ENCODE results near the gene B3GLCT.

B3GLCT gene

GRCh38 chr13:31223215-31223614 is 23.4 kb downstream of the B3GLCT start:
- Mint-ChIP-seq H3K4me3 (no peak overlapping the region), H3K4me1 (ENCODE audit: low read depth) (peaks cover 5% of the 10 kb centered on the region), H3K9me3 (no peaks in the 10 kb centered on the region), H3K36me3 (ENCODE audit: low read depth) (no peaks in the 10 kb centered on the region), H3K27me3 (ENCODE audit: low read depth) (no peaks in the 10 kb centered on the region), H3K27ac (no peak overlapping the region)
- no peak for DNase-seq (ENCODE audit: low spot score)

- no peak for DNase-seq (ENCODE audit: low spot score)
- H3K36me3 Mint-ChIP-seq (ENCODE audit: low read depth) = no peaks in the 10 kb centered on the region
- H3K9me3 Mint-ChIP-seq = no peaks in the 10 kb centered on the region
- H3K27ac Mint-ChIP-seq = no peak overlapping the region
- no peak overlapping the region for H3K4me3 Mint-ChIP-seq
- H3K4me1 Mint-ChIP-seq (ENCODE audit: low read depth) = peaks cover 5% of the 10 kb centered on the region
- H3K27me3 Mint-ChIP-seq (ENCODE audit: low read depth) = no peaks in the 10 kb centered on the region
Measured at GRCh38 chr13:31223640-31224039, 23.9 kb downstream of the B3GLCT start.

- DNase-seq (ENCODE audit: low spot score) = no peak
- Mint-ChIP-seq H3K9me3 (no peaks in the 10 kb centered on the region), H3K36me3 (ENCODE audit: low read depth) (no peaks in the 10 kb centered on the region), H3K27me3 (ENCODE audit: low read depth) (no peaks in the 10 kb centered on the region), H3K4me3 (no peak overlapping the region), H3K4me1 (ENCODE audit: low read depth) (peaks cover 5% of the 10 kb centered on the region), H3K27ac (no peak overlapping the region)
Measured at GRCh38 chr13:31224174-31224669, 24.4 kb downstream of the B3GLCT start.

- H3K27me3 Mint-ChIP-seq (ENCODE audit: low read depth) = no peaks in the 10 kb centered on the region
- DNase-seq (ENCODE audit: low spot score) = no peak
- H3K4me3 Mint-ChIP-seq = no peak overlapping the region
- H3K36me3 Mint-ChIP-seq (ENCODE audit: low read depth) = no peaks in the 10 kb centered on the region
- H3K4me1 Mint-ChIP-seq (ENCODE audit: low read depth) = peaks cover 5% of the 10 kb centered on the region
- no peaks in the 10 kb centered on the region for H3K9me3 Mint-ChIP-seq
- no peak overlapping the region for H3K27ac Mint-ChIP-seq
Measured at GRCh38 chr13:31224963-31225559, 25.3 kb downstream of the B3GLCT start.

- Mint-ChIP-seq H3K27ac (no peak overlapping the region), H3K36me3 (ENCODE audit: low read depth) (no peaks in the 10 kb centered on the region), H3K4me3 (no peak overlapping the region), H3K9me3 (no peaks in the 10 kb centered on the region), H3K4me1 (ENCODE audit: low read depth) (peaks cover 5% of the 10 kb centered on the region), H3K27me3 (ENCODE audit: low read depth) (no peaks in the 10 kb centered on the region)
- DNase-seq (ENCODE audit: low spot score) = no peak
Measured at GRCh38 chr13:31225998-31226675, 26.4 kb downstream of the B3GLCT start.

- no peak overlapping the region for H3K4me3 Mint-ChIP-seq
- H3K9me3 Mint-ChIP-seq = no peaks in the 10 kb centered on the region
- peaks cover 5% of the 10 kb centered on the region for H3K4me1 Mint-ChIP-seq (ENCODE audit: low read depth)
- H3K36me3 Mint-ChIP-seq (ENCODE audit: low read depth) = no peaks in the 10 kb centered on the region
- no peak overlapping the region for H3K27ac Mint-ChIP-seq
- DNase-seq (ENCODE audit: low spot score) = no peak
- H3K27me3 Mint-ChIP-seq (ENCODE audit: low read depth) = no peaks in the 10 kb centered on the region
Measured at GRCh38 chr13:31227063-31227462, 27.3 kb downstream of the B3GLCT start.

- Mint-ChIP-seq H3K36me3 (ENCODE audit: low read depth) (no peaks in the 10 kb centered on the region), H3K27me3 (ENCODE audit: low read depth) (no peaks in the 10 kb centered on the region), H3K9me3 (no peaks in the 10 kb centered on the region), H3K27ac (no peak overlapping the region), H3K4me3 (no peak overlapping the region), H3K4me1 (ENCODE audit: low read depth) (peaks cover 5% of the 10 kb centered on the region)
- no peak for DNase-seq (ENCODE audit: low spot score)
Measured at GRCh38 chr13:31227870-31228269, 28.1 kb downstream of the B3GLCT start.

GRCh38 chr13:31234729-31235128 is 35.0 kb downstream of the B3GLCT start:
- Mint-ChIP-seq H3K36me3 (ENCODE audit: low read depth) (no peaks in the 10 kb centered on the region), H3K4me3 (no peak overlapping the region), H3K4me1 (ENCODE audit: low read depth) (no peaks in the 10 kb centered on the region), H3K27ac (no peak overlapping the region), H3K27me3 (ENCODE audit: low read depth) (no peaks in the 10 kb centered on the region), H3K9me3 (no peaks in the 10 kb centered on the region)
- DNase-seq (ENCODE audit: low spot score) = no peak

GRCh38 chr13:31236211-31236786 is 36.5 kb downstream of the B3GLCT start:
- H3K4me3 Mint-ChIP-seq = no peak overlapping the region
- H3K27ac Mint-ChIP-seq = no peak overlapping the region
- H3K9me3 Mint-ChIP-seq = no peaks in the 10 kb centered on the region
- H3K27me3 Mint-ChIP-seq (ENCODE audit: low read depth) = no peaks in the 10 kb centered on the region
- no peaks in the 10 kb centered on the region for H3K4me1 Mint-ChIP-seq (ENCODE audit: low read depth)
- DNase-seq (ENCODE audit: low spot score) = no peak
- no peaks in the 10 kb centered on the region for H3K36me3 Mint-ChIP-seq (ENCODE audit: low read depth)

GRCh38 chr13:31240921-31241320 is 41.1 kb downstream of the B3GLCT start:
- no peak overlapping the region for H3K4me3 Mint-ChIP-seq
- no peaks in the 10 kb centered on the region for H3K36me3 Mint-ChIP-seq (ENCODE audit: low read depth)
- no peaks in the 10 kb centered on the region for H3K9me3 Mint-ChIP-seq
- no peak for DNase-seq (ENCODE audit: low spot score)
- H3K4me1 Mint-ChIP-seq (ENCODE audit: low read depth) = no peaks in the 10 kb centered on the region
- H3K27me3 Mint-ChIP-seq (ENCODE audit: low read depth) = no peaks in the 10 kb centered on the region
- H3K27ac Mint-ChIP-seq = no peak overlapping the region

- no peak for DNase-seq (ENCODE audit: low spot score)
- Mint-ChIP-seq H3K4me1 (ENCODE audit: low read depth) (no peaks in the 10 kb centered on the region), H3K27ac (no peak overlapping the region), H3K27me3 (ENCODE audit: low read depth) (no peaks in the 10 kb centered on the region), H3K4me3 (no peak overlapping the region), H3K9me3 (no peaks in the 10 kb centered on the region), H3K36me3 (ENCODE audit: low read depth) (no peaks in the 10 kb centered on the region)
Measured at GRCh38 chr13:31242367-31242766, 42.6 kb downstream of the B3GLCT start.

GRCh38 chr13:31242916-31243315 is 43.1 kb downstream of the B3GLCT start:
- Mint-ChIP-seq H3K9me3 (no peaks in the 10 kb centered on the region), H3K27me3 (ENCODE audit: low read depth) (no peaks in the 10 kb centered on the region), H3K27ac (no peak overlapping the region), H3K36me3 (ENCODE audit: low read depth) (no peaks in the 10 kb centered on the region), H3K4me3 (no peak overlapping the region), H3K4me1 (ENCODE audit: low read depth) (no peaks in the 10 kb centered on the region)
- no peak for DNase-seq (ENCODE audit: low spot score)

GRCh38 chr13:31245598-31246373 is 46.0 kb downstream of the B3GLCT start:
- H3K27ac Mint-ChIP-seq = no peak overlapping the region
- H3K9me3 Mint-ChIP-seq = no peaks in the 10 kb centered on the region
- no peaks in the 10 kb centered on the region for H3K4me1 Mint-ChIP-seq (ENCODE audit: low read depth)
- H3K27me3 Mint-ChIP-seq (ENCODE audit: low read depth) = no peaks in the 10 kb centered on the region
- DNase-seq (ENCODE audit: low spot score) = no peak
- no peaks in the 10 kb centered on the region for H3K36me3 Mint-ChIP-seq (ENCODE audit: low read depth)
- no peak overlapping the region for H3K4me3 Mint-ChIP-seq

- Mint-ChIP-seq H3K27me3 (ENCODE audit: low read depth) (no peaks in the 10 kb centered on the region), H3K4me3 (no peak overlapping the region), H3K36me3 (ENCODE audit: low read depth) (no peaks in the 10 kb centered on the region), H3K9me3 (peaks cover 3% of the 10 kb centered on the region), H3K4me1 (ENCODE audit: low read depth) (no peaks in the 10 kb centered on the region), H3K27ac (no peak overlapping the region)
- DNase-seq (ENCODE audit: low spot score) = no peak
Measured at GRCh38 chr13:31246918-31247317, 47.1 kb downstream of the B3GLCT start.

Measured in T-helper 2 cell treated with Interferon-gamma antibody and Interleukin-4, amounts not matched to agents 5 μg/mL and 100 μg/mL, for 36 hours (primary cell).